Measurements from ENCODE around the gene TMEM108.

Gene TMEM108

GRCh38 chr3:133259767-133260166 is 221.6 kb downstream of the TMEM108 start:
- no peak overlapping the region for H3K4me2 ChIP-seq (ENCODE audit: insufficient read depth, low read length)
- no peaks in the 10 kb centered on the region for H3K79me2 ChIP-seq (ENCODE audit: insufficient read depth, low read length)
- H4K20me1 ChIP-seq (ENCODE audit: insufficient read depth, low read length), result no peaks in the 10 kb centered on the region
- DNase-seq (no peak), ATAC-seq (ENCODE audit: insufficient read depth, low read depth) (no peak)
- TF ChIP-seq EZH2 (IDR thresholded peaks at IDR 0.05; ENCODE audit: borderline replicate concordance, low read depth, low read length, severe bottlenecking) (no peak), CTCF (IDR thresholded peaks at IDR 0.05; ENCODE audit: borderline replicate concordance, extremely low read depth, low read length, poor library complexity, severe bottlenecking) (no peak)
- no peak overlapping the region for H2AFZ ChIP-seq (ENCODE audit: low read depth, low read length)
- H3K9me3 ChIP-seq (ENCODE audit: insufficient read depth, low read length, severe bottlenecking), result no peaks in the 10 kb centered on the region
- peaks cover 2% of the 10 kb centered on the region for H3K27me3 ChIP-seq (ENCODE audit: insufficient read depth, low read length, poor library complexity)
- no peaks in the 10 kb centered on the region for H3K36me3 ChIP-seq (ENCODE audit: insufficient read depth, low read length)
- H3K4me1 ChIP-seq (ENCODE audit: insufficient read depth, low read length), result no peaks in the 10 kb centered on the region
- H3K9ac ChIP-seq (ENCODE audit: low read depth, low read length), result no peak overlapping the region
- H3K4me3 ChIP-seq (ENCODE audit: low read depth in 1 of 2, low read length in 2 of 2), result no peak overlapping the region
- no peak overlapping the region for H3K27ac ChIP-seq (ENCODE audit: low read length)

- H3K4me3 ChIP-seq (ENCODE audit: low read depth in 1 of 2, low read length in 2 of 2), result no peak overlapping the region
- ATAC-seq (ENCODE audit: insufficient read depth, low read depth) (no peak), DNase-seq (no peak)
- H3K4me2 ChIP-seq (ENCODE audit: insufficient read depth, low read length), result no peak overlapping the region
- H3K36me3 ChIP-seq (ENCODE audit: insufficient read depth, low read length), result no peaks in the 10 kb centered on the region
- no peak overlapping the region for H3K27ac ChIP-seq (ENCODE audit: low read length)
- H4K20me1 ChIP-seq (ENCODE audit: insufficient read depth, low read length), result no peaks in the 10 kb centered on the region
- H3K27me3 ChIP-seq (ENCODE audit: insufficient read depth, low read length, poor library complexity), result peaks cover 2% of the 10 kb centered on the region
- no peak overlapping the region for H3K9ac ChIP-seq (ENCODE audit: low read depth, low read length)
- no peaks in the 10 kb centered on the region for H3K4me1 ChIP-seq (ENCODE audit: insufficient read depth, low read length)
- no peak overlapping the region for H2AFZ ChIP-seq (ENCODE audit: low read depth, low read length)
- no peaks in the 10 kb centered on the region for H3K79me2 ChIP-seq (ENCODE audit: insufficient read depth, low read length)
- TF ChIP-seq CTCF (IDR thresholded peaks at IDR 0.05; ENCODE audit: borderline replicate concordance, extremely low read depth, low read length, poor library complexity, severe bottlenecking), result no peak
- TF ChIP-seq EZH2 (IDR thresholded peaks at IDR 0.05; ENCODE audit: borderline replicate concordance, low read depth, low read length, severe bottlenecking), result no peak
- no peaks in the 10 kb centered on the region for H3K9me3 ChIP-seq (ENCODE audit: insufficient read depth, low read length, severe bottlenecking)
Measured at GRCh38 chr3:133262333-133262732, 224.1 kb downstream of the TMEM108 start.

GRCh38 chr3:133264920-133265319 is 226.7 kb downstream of the TMEM108 start:
- no peak for ATAC-seq (ENCODE audit: insufficient read depth, low read depth)

More at GRCh38 chr3:133264920-133265319, 226.7 kb downstream of the TMEM108 start:
- no peak for TF ChIP-seq CTCF (IDR thresholded peaks at IDR 0.05; ENCODE audit: borderline replicate concordance, extremely low read depth, low read length, poor library complexity, severe bottlenecking)
- no peak for TF ChIP-seq EZH2 (IDR thresholded peaks at IDR 0.05; ENCODE audit: borderline replicate concordance, low read depth, low read length, severe bottlenecking)
- H3K27ac ChIP-seq (ENCODE audit: low read length), result no peak overlapping the region
- H2AFZ ChIP-seq (ENCODE audit: low read depth, low read length), result no peak overlapping the region
- no peaks in the 10 kb centered on the region for H4K20me1 ChIP-seq (ENCODE audit: insufficient read depth, low read length)
- no peaks in the 10 kb centered on the region for H3K9me3 ChIP-seq (ENCODE audit: insufficient read depth, low read length, severe bottlenecking)
- no peak overlapping the region for H3K9ac ChIP-seq (ENCODE audit: low read depth, low read length)
- no peaks in the 10 kb centered on the region for H3K36me3 ChIP-seq (ENCODE audit: insufficient read depth, low read length)
- no peak overlapping the region for H3K4me2 ChIP-seq (ENCODE audit: insufficient read depth, low read length)
- H3K27me3 ChIP-seq (ENCODE audit: insufficient read depth, low read length, poor library complexity), result peaks cover 2% of the 10 kb centered on the region
- H3K4me1 ChIP-seq (ENCODE audit: insufficient read depth, low read length), result no peaks in the 10 kb centered on the region
- no peak for DNase-seq
- no peak overlapping the region for H3K4me3 ChIP-seq (ENCODE audit: low read depth in 1 of 2, low read length in 2 of 2)
- no peaks in the 10 kb centered on the region for H3K79me2 ChIP-seq (ENCODE audit: insufficient read depth, low read length)

Data from DND-41 (cell line).